C4-2B (cell line): ENCODE data around the gene LDLRAD3.

Experiments
- CTCF ChIP-seq: fragments of 450-650 bp; conservative IDR thresholded peaks from 2 replicates; pipeline ENCODE4 v1.5.1; 2017; ENCODE audit warnings: mild to moderate bottlenecking
- ZFX ChIP-seq: fragments of 450-650 bp; IDR thresholded peaks from 2 replicates; pipeline ENCODE4 v1.6.1; 2017

DNA sequence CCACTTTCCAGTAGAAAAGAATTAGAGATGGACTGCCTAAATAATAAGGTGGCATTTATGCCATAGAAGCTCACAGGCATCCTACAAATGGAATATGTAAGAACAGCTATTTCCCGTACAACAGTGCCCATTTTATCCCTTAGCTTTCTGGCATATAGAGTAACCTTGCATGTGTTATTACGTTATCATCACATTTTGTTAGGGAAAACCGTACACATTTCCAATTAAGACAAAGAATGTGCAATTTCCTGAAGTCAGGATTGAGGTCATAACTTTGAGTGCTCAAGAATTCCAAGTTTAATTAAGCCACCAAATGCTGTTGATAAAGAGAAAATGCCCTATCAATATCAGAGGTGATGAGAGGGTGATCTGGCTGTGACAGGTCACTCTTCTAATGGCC, 58.9 kb downstream of the LDLRAD3 start:
- no peak for TF ChIP-seq CTCF
- TF ChIP-seq ZFX: no peak
